22Rv1 (cell line): ENCODE data around the gene BMP5.

ENCODE experiments used
- CTCF ChIP-seq: fragments of 450-650 bp; IDR thresholded peaks from 2 replicates; pipeline ENCODE4 v1.5.1; 2017; ENCODE audit warnings: mild to moderate bottlenecking
- ZFX ChIP-seq: fragments of 450-650 bp; IDR thresholded peaks from 2 replicates; pipeline ENCODE4 v1.6.1; 2017; ENCODE audit warnings: antibody characterized with exemption, borderline replicate concordance

- TF ChIP-seq CTCF, result no peak
- no peak for TF ChIP-seq ZFX
Measured at GRCh38 chr6:55708711-55709110, 166.7 kb downstream of the BMP5 start.
